Ishikawa (cell line): ENCODE measurements around the gene OLIG1.

Experiments
- CEBPB ChIP-seq: IDR thresholded peaks from 2 replicates; pipeline ENCODE4 v1.6.1; 2012
- CREB1 ChIP-seq: IDR thresholded peaks from 2 replicates; pipeline ENCODE4 v1.6.1; 2012; ENCODE audit warnings: low read depth
- EGR1 ChIP-seq: IDR thresholded peaks from 2 replicates; pipeline ENCODE4 v1.6.1; 2012
- EP300 ChIP-seq: IDR thresholded peaks from 2 replicates; pipeline ENCODE4 v1.6.1; 2012; ENCODE audit warnings: borderline replicate concordance
- FOXM1 ChIP-seq: IDR thresholded peaks from 2 replicates; pipeline ENCODE4 v1.6.1; 2012; ENCODE audit warnings: low read depth, borderline replicate concordance
- NFIC ChIP-seq: IDR thresholded peaks from 2 replicates; pipeline ENCODE4 v1.6.1; 2012
- RAD21 ChIP-seq: IDR thresholded peaks from 2 replicates; pipeline ENCODE4 v1.6.1; 2012; ENCODE audit warnings: low read depth
- REST ChIP-seq: IDR thresholded peaks from 2 replicates; pipeline ENCODE4 v1.6.1; 2012; ENCODE audit warnings: low read depth, mild to moderate bottlenecking
- TAF1 ChIP-seq: IDR thresholded peaks from 2 replicates; pipeline ENCODE4 v1.6.1; 2012; ENCODE audit warnings: low read depth, mild to moderate bottlenecking
- TCF12 ChIP-seq: IDR thresholded peaks from 2 replicates; pipeline ENCODE4 v1.6.1; 2012; ENCODE audit warnings: low read depth
- TEAD4 ChIP-seq: IDR thresholded peaks from 2 replicates; pipeline ENCODE4 v1.6.1; 2012
- YY1 ChIP-seq: IDR thresholded peaks from 2 replicates; pipeline ENCODE4 v1.6.1; 2012; ENCODE audit warnings: low read depth
- ZBTB7A ChIP-seq: IDR thresholded peaks from 2 replicates; pipeline ENCODE4 v1.6.1; 2012; ENCODE audit warnings: low read depth
- TF ChIP-seq, protein P1 (sequence below): IDR thresholded peaks from 2 replicates; pipeline ENCODE4 v1.6.1; 2012
- TF ChIP-seq, protein P2 (sequence below): IDR thresholded peaks from 2 replicates; pipeline ENCODE4 v1.6.1; 2012

OLIG1 gene

DNA sequence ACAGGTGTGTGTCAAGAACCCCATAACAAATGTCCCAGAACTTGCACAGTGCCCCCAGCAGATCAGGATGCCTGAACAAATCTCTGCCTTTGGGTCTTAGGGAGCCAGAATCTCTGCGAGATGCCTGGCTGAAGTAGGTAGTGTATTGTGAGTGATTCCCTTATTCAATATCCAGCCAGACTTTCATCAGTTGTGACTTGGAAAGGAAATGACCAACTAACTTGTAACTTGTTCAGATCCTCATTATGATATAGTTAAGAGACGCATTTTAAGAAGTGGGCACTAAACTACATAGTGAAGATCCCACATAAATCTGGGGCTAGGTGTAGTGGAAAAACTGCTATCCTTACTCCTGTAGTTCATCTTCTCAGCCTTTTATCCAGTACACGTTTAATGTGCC, 32.4 kb upstream of the OLIG1 start:
- TF ChIP-seq ZBTB7A = no peak
- TF ChIP-seq EP300 = no peak
- TF ChIP-seq CEBPB = no peak
- TF ChIP-seq, protein P1, sequence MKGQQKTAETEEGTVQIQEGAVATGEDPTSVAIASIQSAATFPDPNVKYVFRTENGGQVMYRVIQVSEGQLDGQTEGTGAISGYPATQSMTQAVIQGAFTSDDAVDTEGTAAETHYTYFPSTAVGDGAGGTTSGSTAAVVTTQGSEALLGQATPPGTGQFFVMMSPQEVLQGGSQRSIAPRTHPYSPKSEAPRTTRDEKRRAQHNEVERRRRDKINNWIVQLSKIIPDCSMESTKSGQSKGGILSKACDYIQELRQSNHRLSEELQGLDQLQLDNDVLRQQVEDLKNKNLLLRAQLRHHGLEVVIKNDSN = no peak
- TF ChIP-seq YY1 = no peak
- no peak for TF ChIP-seq TEAD4
- TF ChIP-seq REST = no peak
- no peak for TF ChIP-seq RAD21
- TF ChIP-seq NFIC = no peak
- TF ChIP-seq TAF1 = no peak
- no peak for TF ChIP-seq CREB1
- no peak for TF ChIP-seq TCF12
- TF ChIP-seq FOXM1 = no peak
- TF ChIP-seq EGR1 = no peak

DNA sequence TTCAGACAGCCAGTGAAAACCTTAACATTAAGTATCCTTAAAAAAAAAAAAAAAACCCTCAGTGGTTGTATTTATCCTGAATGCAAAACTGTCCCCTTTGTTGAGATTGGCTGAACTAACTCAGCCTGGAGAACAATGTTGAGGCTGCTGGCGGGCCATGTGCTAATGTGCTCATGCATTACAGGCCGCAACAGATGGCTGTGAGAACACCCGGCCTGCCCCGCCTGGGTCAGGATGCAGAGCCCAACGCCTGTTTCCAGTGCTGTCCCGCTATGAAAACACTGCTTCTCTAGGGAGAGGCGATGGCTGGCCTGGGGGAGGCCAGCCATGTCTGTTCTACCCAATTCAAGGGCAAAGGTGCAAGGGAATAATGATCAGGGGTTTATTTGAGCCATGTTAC, 30.4 kb upstream of the OLIG1 start:
- TF ChIP-seq CEBPB = no peak
- TF ChIP-seq ZBTB7A = no peak
- no peak for TF ChIP-seq TAF1
- no peak for TF ChIP-seq CREB1
- no peak for TF ChIP-seq RAD21
- TF ChIP-seq TCF12 = no peak
- no peak for TF ChIP-seq TEAD4

GRCh38 chr21:33040215-33040614, 29.7 kb upstream of the OLIG1 start:
- no peak for TF ChIP-seq REST
- TF ChIP-seq TCF12 = no peak
- TF ChIP-seq, protein P1 = no peak
- TF ChIP-seq RAD21 = no peak
- TF ChIP-seq TEAD4 = no peak

GRCh38 chr21:33041981-33042380, 28.0 kb upstream of the OLIG1 start:
- TF ChIP-seq, protein P1 = no peak
- no peak for TF ChIP-seq YY1
- TF ChIP-seq REST = no peak
- TF ChIP-seq, protein P2, sequence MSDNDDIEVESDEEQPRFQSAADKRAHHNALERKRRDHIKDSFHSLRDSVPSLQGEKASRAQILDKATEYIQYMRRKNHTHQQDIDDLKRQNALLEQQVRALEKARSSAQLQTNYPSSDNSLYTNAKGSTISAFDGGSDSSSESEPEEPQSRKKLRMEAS = no peak
- TF ChIP-seq TCF12 = no peak
- TF ChIP-seq RAD21 = no peak
- no peak for TF ChIP-seq CREB1
- no peak for TF ChIP-seq TEAD4
- no peak for TF ChIP-seq EGR1

DNA sequence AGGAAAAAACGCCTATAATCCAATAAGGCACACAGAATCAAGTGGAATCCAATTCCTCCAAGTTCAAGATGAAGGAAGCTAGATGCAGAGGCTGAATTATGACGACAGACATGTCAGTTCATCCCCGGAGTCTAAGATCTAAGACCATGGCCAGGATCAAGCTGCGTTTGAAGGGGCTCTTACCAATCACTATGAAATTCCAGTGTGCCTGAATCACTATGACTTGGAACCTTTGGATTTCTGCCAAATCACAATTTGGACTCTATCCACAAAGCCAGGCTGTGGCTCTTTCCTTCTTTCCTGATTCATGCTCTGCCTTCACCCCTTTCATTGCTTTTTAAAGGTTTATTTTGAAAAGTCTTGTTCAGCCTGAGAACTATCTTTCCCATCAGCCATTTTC, 27.1 kb upstream of the OLIG1 start:
- TF ChIP-seq NFIC (no peak), EGR1 (no peak), CEBPB (no peak), RAD21 (no peak), TCF12 (no peak), REST (no peak), EP300 (no peak), FOXM1 (no peak), TEAD4 (no peak), ZBTB7A (no peak), TAF1 (no peak), YY1 (no peak), CREB1 (no peak)
- TF ChIP-seq, protein P1 = no peak
- TF ChIP-seq, protein P2 = no peak
